GM21381 (cell line): ENCODE data around the gene SMIM11.

ENCODE experiments used
- ATAC-seq: cut with Tn5 transposase; IDR thresholded peaks from one replicate; pipeline ENCODE4 v1.9.1; 2021; ENCODE audit warnings: mild to moderate bottlenecking, moderate library complexity; ENCODE audit not compliant: unreplicated experiment

Gene SMIM11, protein sequence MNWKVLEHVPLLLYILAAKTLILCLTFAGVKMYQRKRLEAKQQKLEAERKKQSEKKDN

DNA sequence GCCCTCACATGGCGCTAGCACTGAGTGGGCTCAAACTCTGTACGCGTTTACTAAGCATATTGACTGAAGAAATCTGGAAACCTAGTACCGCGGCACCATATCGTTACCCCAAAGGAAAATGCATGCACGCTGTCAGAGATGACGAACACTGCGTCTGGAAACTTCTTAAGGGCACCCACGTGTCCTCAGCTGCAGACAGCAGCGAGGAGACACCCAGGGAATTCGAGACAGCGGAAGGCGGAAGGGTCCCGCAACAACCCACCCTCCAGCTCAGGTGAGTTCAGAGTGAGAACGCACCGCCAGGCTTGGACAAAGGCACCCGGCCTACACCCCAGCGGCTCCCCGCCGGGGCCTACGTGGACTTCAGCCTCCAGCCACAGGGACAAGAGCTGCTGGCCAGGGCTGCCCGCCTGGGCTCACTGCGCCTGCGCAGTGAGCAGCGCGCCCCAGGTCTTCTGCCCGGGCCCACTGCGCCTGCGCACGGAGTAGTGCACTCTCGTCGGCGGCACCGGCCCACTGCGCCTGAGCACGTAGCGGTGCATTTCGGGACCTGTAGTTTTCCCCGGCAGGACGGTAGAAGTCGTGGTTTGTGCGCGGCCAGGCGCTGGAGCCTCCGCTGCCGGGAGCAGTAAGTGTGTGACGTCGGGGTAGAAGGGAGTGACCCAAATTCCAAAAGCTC, at the start of gene SMIM11:
TSS of gene SMIM11 (plus strand) at position 568 of the 679 bp plus-strand sequence. CDS start 3,998 bp downstream, outside the sequence.
- ATAC-seq = peak; percentile 92

DNA sequence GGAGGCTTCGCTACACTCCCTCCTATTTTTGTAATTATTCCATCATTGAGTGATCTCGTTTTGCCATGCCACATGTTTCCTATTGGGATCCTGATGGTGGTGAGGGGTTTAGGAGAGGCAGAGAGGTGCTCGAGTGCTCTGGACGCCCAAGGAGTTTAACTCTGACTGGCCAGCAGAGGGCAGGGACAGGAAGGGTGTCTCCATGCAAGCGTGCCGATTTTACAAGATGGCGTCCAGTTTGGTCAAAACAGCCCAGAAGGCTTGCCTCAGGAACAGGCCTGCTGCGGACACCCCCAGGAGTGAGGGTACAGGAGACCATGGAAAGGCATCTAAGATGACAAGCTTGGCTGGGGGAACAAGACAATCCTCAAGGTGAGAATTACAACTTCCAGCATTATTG, 45.3 kb upstream of the SMIM11 start:
- no peak for ATAC-seq

DNA sequence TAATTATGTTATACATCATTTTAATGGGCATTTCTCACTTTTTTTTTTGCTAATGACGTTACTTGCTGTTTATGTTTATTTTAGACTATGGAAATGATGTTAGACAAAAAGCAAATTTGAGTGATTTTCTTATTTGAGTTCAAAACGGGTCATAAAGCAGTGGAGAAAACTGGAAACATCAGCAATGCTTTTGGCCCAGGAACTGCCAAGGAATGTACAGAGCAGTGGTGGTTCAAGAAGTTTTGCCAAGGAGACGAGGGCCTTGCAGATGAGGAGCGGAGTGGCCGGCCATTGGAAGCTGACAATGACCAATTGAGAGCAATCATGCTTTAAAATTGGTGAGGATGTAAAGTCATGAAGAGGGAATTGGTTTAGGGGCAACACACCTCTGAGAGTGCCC, 43.6 kb upstream of the SMIM11 start:
- no peak for ATAC-seq

DNA sequence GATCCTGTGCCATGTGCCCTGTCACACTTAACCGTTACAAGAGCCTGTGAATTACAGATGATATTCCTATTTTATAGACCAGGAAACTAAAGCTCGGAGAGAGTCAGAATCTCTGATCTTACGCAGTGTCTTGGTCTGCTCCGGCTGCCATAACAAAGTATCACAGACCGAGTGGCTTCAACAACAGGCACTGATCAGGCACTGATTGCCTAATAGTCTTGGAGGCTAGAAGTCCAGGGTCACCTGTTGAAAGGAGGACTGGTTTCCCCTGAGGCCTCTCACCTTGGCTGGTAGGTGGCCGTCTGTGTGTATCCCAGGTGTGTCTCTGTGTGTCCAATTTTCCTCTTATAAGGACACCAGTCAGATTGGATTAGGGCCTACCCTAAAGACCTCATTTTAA, 43.0 kb upstream of the SMIM11 start:
- no peak for ATAC-seq

DNA sequence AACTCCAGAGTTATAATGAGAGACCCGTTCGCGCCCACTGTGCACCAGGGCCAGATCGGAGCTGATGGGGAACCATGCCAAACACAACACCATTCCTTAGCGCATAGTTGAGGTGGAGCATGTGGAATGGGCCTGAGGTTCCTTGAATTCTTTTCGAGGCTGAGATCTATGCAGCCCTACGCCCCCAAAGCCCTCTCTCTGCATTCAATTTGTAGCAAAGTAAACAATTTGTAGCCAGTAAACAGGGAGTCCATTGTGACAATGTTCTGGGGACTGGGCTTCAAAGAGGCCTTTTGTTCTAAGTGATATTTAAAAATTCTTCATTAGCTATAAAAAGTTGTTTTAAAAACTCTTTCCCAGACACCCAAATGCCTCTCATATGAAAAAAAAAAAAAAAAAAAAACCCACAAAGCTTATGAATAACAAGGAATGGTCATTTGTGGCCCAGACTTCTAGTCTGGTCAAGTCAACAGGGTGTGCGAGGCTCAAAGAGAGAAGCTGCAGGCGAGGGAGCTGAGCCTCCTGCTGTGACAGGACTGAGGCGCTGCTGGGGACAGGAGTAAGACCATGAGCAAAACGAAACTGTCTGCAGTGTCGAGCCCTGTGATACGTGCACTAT, 42.1 kb upstream of the SMIM11 start:
- ATAC-seq = no peak

DNA sequence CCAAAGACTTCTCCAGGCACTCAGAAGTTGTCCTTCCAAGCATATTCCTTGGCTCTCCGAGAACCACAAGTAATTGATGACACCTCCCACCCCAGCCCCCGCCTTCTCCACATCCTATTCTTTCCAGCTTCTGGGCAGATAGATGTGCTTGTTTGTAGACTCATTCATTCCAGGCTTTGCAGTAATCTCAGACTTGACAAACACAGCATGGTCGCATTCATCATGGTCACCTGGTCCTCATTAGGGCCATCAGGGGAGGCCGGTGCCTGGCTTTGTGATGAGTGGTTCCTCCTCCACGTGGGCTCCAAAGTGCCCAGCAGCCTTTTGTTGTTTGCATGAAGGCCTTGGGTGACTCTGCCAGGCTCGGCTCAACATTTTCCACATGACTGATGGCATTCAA, 40.0 kb upstream of the SMIM11 start:
- ATAC-seq = no peak

DNA sequence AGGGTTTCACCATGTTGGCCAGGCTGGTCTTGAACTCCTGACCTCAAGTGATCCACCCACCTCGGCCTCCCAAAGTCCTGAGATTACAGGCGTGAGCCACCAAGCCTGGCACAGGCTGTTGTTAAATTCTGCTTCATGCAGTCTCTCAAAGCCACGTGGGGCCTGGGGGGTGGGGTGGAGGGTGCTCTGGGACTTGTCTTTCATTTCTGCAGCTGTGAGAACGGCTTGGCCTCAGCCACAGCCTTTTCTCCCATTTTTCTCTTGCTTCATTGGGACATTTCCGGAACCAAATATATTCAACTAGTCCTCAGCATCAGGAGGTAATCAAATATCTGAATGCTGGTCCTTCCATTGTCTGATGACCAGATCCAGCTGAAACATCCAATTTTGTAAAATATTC, 39.1 kb upstream of the SMIM11 start:
- no peak for ATAC-seq

DNA sequence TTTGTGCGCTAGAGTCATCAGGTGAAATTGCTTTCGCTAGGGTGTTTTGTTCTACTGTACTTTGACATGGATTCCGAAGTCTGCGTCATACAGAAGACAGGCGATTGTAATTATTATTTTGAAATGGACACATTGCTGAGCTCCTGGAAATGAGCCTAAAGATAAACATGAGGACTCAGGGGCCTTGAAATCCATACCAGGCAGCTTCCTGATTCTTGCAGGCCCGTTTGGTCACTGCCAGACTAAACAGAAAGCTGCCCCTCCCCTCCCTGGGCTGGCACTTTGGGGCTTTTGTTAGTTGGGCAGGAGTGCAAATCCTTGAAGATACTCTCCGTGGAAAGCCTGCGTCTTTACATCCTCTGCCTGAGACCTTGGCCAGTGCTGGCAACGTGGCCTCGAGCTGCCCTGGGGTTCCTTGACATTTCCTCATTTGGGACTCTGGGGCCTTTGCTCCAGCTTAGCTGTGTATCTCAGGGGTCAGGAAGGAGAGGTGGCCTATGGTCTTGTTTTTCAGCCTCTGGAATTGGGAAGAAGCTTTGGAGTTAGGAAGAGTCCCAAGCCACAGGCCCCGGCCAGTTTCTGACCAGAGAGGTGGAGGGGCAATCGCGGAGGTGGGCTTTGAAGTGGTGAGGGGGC, 38.4 kb upstream of the SMIM11 start:
- ATAC-seq = no peak

DNA sequence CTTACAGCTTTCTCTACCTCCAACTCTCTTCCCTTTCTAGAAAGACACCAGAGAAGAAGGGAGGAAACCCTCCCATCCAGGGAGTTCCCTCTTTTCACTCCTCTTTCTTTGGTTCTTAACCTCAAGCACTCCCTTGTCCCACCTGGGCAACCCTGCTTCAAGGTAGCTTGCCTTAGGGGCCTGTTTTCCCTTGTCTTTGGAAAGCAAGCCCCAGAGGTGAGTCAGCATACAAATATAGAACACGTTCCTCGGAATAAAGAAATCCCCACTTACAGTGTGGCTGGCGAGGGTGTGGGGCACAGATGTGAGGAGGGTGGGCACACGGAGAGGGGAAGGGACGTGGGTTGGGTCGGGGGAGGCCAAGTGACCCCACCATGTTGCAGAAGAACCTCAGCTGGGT, 37.6 kb upstream of the SMIM11 start:
- no peak for ATAC-seq

DNA sequence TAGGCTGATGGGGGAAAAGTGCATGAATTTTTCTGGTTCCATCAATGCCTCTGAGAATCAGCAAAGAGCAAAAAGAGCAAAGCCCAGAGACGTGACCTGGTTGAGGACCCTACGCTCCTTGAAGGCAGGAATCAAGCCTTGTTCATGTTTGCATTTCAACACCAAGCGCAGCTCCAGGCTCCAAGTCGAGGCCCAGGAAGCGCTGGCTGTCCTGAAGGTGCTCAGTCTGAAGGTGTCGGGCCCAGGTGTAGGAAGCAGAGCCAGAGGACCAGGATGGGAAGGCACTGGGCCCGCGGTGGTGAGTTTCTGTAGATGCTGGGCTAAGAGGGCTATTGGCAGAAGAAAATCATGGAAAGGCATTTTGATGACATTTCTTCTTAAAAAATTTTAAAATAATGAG, 37.1 kb upstream of the SMIM11 start:
- ATAC-seq = no peak

DNA sequence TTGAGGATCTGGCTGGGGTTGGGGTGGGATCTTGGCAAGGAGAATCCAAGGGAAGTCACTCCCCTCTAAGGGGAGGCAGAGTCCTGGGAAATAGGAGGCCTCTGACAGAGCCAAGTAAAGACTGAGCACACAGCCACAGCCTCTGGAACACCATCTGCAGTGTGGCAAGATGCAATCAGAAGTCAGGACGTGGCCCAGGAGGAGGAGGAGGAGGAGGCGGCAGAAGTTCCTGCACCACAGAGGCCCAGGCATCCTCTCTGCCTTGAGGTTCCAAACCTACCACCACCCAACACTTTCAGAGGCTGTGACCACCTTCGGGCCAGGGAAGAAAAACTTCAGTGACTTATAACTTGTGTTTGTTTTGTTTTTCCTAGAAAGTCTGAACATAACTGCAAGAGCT, 35.2 kb upstream of the SMIM11 start:
- ATAC-seq = no peak

DNA sequence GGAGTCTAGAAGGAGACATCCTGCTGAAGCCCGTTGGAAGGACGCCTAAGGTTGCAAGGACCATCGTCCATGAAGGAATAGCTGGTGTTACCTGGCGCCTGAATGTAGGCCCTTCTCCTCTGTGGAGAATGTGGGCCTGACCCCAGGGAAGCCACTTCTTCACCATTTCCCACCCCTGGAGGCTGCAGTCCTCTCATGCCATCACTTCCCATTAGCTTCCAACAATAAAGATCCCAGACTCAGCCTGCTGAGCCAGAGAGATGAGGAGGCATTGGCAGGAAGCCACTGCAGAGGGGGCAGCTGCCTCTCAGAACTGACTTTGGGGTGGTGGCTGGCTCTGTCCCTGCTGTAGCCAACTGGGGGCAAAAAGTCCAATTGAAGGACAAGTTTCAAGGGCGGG, 32.8 kb upstream of the SMIM11 start:
- no peak for ATAC-seq

DNA sequence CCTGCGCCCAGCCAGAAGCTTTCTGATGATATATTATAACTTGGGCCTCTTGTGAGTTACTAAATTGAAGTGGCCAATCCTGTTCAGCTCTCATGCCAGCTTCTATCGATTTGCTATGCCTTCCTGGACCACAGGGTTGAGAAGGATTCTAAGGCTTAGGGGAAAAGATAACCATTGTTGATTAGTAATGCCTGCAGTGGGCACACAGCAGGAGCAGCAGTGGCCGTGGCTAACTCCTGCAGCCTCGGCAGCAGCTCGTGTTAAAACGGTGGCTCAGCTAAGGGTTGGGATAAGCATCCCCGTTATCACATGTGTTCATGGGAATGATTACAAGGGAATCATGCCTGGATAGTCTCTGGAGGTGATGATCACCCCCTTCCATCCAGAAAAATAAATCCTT, 32.0 kb upstream of the SMIM11 start:
- ATAC-seq = no peak

DNA sequence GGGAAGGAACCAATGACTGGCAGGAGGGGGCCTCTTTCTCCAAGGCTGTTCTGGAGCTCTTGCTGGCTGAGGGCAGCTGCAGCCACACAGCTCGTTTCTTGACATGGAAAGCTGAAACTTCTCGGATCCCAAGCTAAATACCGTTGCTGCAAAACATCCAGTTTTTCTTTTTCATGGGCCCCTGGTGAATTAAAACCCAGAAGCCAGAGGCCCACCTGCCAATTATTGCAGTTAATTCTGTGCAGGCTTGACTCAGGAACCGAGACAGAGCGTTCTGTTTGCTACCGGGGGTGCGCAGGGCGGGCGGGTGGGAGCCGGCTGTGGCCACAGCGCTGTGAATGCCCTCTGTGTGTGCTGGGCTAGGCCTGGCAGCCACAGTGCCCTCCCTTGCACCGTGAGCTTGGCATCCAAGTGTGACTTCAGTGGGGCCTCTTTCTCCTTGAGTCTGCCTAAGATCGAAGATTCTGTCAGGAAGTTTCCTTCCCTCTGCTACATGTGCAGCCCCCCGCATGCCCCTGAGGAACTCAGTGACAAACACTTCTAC, 31.4 kb upstream of the SMIM11 start:
- no peak for ATAC-seq

DNA sequence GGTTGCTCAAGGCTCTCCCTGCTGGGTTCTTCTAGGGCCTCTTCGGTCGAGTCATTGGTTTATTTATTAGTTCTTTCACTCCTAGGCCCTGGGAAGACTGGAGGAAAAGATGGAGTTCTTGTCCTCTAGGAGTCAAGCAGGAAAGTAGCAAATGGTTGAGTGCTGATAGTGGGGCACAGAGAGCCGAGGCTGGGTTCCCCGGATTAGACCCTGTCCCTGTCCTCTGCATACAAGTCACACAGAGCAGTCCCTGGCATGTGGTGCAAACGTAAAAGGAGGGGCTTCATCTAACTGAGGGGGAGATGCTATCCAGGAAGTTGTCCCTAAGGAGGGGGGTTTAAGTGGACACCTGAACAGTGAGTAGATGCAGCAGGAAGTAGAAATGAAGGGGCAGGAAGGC, 30.7 kb upstream of the SMIM11 start:
- ATAC-seq = no peak

DNA sequence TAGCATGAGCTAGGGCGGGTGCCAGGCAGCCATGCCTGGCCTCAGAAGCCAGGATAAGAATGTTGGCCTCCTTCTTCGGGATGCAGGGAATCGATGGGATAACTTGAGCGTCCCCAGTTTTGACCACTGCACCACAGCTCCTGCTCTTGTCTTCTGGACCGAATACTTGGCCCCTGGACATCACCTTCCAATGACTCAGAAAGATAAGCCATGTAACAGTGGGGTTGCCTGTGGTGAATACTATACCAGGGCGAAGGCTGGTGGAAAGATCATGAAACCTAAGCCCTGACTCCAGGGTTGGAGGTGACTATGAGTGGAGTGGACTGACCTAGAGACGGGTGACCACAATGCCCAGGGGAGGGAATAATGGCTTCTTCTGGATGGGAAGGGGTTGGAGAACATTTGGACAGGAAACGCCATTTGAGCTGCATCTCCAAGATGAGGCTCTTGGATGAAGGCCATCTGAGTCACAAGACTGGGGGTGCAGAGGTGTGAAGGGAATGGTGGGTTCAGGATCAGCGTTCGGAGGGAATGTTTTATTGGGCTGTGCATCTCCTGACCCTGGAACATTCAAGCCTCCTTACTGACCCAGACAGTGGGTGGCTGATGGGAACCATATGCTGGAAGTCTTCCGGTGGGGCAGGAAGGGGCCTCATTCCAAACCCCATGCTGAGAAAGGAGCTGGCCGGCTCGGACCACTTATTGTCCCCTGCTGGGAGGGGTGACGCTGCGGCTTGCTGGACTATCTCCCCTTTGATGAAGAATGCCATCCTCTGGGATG, 30.0 kb upstream of the SMIM11 start:
- no peak for ATAC-seq

DNA sequence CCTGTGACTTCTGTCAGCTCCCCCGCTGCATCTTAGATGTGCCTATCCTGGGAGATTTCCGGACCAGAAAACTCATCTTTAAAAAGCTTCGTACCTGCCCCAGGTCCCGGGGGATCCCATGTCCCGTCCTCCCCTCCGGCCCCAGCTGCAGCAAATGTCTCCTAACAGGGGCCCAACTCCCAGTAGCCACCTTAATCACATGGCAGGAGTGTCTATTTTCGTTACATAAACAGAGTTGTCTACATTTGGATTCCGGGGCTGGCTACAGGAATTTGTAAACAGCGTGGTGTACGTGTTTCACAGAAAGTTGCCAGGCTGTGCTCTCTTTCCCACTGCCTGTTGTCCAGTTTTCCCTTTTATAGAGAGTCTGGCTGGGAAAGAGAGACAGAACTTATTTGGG, 29.4 kb upstream of the SMIM11 start:
- no peak for ATAC-seq

DNA sequence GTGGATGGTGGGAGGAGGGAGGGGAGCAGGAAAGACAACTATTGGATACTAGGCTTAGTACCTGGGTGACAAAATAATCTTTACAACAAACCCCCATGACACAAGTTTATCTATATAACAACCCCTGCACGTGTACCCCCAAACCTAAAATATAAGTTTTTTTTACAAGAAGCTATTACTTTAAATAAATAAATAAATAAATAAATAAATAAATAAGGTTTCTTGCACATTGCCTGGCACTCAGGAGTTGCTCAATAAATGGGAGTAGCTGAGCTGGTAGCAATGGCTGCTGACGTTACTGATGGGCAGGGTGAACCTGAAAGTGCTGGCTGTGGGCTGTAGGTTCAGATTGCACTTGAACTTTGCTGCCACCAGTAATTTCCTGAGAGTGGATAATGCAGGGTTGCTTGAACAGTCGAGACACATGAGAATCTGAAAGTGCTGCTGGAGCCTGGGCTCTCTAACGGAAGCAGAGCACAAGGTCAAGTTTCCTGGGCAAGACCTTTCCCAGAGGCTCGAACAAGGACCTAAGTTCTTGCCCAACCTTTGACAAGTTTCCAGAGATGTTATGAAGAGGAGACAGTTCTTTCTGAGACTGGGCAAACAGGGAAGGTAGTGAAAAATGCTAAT, 26.3 kb upstream of the SMIM11 start:
- ATAC-seq = no peak

DNA sequence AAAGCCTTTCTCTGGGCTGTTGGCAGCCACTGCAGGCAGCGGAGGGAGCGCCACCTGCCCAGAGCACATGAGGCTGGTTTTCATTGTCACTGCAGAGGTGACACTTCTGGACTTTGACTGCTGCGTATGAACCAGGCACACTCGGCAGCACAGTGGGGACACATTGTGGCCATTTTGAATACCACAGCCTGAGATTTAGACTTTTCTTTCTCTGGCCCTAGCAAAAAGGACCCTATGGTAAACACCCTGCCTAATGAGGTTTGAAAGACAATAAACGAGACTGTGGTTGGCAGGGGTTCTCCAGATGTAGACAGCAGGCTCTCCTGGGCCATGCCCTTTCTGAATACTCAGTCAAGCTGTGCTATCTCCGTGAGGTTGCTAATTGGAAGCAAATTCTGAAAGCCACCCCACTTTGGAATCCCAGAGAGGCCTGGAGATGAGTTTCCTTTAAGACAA, 23.5 kb upstream of the SMIM11 start:
- ATAC-seq = peak; percentile 72

DNA sequence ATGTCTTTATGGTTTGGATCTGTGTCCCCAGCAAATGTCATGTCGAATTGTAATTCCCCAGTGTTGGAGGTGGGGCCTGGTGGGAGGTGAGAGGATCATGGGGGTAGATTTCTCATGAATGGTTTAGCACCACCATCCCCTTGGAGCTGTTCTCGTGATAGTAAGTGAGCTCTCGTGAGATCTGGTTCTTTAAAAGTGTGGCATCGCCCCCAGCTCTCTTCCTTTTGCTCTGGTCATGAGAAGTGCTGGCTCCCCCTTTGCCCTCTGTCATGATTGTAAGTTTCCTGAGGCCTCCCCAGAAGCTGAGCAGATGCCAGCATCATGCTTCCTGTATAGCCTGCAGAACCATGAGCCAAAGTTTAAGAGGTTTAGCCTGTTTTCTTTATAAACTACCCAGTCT, 22.8 kb upstream of the SMIM11 start:
- ATAC-seq = no peak

DNA sequence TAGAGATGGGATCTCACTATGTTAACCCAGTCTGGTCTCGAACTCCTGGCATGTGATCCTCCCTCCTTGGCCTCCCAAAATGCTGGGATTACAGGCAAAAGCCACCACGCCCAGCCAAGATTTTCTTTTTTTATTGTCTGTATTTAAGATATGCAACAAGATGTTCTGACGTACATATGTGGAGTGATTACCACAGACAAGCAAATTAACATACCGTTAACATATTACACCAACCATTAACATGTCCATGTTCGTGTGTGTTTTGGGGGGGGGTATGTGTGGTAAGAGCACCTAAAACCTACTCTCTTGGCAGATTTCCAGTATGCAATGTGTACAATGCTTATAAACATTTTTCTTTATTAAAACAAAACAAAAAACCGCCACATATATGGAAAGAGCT, 22.1 kb upstream of the SMIM11 start:
- no peak for ATAC-seq
